HCT116 (cell line): ENCODE data around the gene UNC5C.

Source experiments
- SIN3A ChIP-seq: IDR thresholded peaks from 2 replicates; pipeline ENCODE4 v1.6.1; 2012; ENCODE audit warnings: low read depth
- TF ChIP-seq, protein P1 (sequence below), 3 experiments: fragments of 200-600 bp in 1 of 3; sonication (generic) in 1 of 3; IDR thresholded peaks in 2 of 3; conservative IDR thresholded peaks in 1 of 3; 2 replicates each; pipeline ENCODE4 v1.5.1; 2012 to 2017; ENCODE audit warnings: low read depth in 2 of 3, low read length in 2 of 3, antibody characterized with exemption in 1 of 3, borderline replicate concordance in 1 of 3, control low read depth in 1 of 3, mild to moderate bottlenecking in 1 of 3, mixed read lengths in 1 of 3, mixed run types in 1 of 3, moderate library complexity in 1 of 3; ENCODE audit not compliant: insufficient read depth in 1 of 3
- TF ChIP-seq, protein P2 (sequence below): IDR thresholded peaks from 2 replicates; pipeline ENCODE4 v1.6.1; 2012; ENCODE audit warnings: low read depth
- TF ChIP-seq, protein P3 (sequence below): IDR thresholded peaks from 2 replicates; pipeline ENCODE4 v1.6.1; 2012

DNA sequence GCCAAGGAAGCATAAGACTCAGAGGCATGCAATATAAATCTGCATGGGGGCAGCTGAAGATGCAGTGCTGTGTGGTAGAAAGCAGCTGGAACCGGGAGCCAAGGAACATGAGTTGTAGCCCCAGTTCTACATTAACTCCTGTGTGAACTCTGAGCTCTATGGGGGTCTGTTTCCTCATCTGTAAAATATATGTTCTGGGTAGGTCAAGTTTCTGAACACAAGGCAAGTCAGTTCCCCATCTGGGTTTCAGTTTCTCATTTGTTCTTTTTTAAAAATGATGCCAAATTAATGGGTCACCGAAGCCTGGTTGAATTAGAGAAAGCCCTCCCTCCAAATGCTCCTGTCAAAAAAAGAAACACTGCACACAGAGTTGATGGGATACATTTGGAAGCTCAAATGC lies 24.0 kb downstream of the UNC5C start:
- TF ChIP-seq, protein P1, sequence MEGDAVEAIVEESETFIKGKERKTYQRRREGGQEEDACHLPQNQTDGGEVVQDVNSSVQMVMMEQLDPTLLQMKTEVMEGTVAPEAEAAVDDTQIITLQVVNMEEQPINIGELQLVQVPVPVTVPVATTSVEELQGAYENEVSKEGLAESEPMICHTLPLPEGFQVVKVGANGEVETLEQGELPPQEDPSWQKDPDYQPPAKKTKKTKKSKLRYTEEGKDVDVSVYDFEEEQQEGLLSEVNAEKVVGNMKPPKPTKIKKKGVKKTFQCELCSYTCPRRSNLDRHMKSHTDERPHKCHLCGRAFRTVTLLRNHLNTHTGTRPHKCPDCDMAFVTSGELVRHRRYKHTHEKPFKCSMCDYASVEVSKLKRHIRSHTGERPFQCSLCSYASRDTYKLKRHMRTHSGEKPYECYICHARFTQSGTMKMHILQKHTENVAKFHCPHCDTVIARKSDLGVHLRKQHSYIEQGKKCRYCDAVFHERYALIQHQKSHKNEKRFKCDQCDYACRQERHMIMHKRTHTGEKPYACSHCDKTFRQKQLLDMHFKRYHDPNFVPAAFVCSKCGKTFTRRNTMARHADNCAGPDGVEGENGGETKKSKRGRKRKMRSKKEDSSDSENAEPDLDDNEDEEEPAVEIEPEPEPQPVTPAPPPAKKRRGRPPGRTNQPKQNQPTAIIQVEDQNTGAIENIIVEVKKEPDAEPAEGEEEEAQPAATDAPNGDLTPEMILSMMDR (IDR thresholded peaks at IDR 0.05 in 2 of 3, conservative IDR thresholded peaks at IDR 0.05 in 1 of 3; ENCODE audit: borderline replicate concordance in 1 of 3, insufficient read depth in 1 of 3, low read depth in 2 of 3, low read length in 2 of 3): no peak
- TF ChIP-seq, protein P2, sequence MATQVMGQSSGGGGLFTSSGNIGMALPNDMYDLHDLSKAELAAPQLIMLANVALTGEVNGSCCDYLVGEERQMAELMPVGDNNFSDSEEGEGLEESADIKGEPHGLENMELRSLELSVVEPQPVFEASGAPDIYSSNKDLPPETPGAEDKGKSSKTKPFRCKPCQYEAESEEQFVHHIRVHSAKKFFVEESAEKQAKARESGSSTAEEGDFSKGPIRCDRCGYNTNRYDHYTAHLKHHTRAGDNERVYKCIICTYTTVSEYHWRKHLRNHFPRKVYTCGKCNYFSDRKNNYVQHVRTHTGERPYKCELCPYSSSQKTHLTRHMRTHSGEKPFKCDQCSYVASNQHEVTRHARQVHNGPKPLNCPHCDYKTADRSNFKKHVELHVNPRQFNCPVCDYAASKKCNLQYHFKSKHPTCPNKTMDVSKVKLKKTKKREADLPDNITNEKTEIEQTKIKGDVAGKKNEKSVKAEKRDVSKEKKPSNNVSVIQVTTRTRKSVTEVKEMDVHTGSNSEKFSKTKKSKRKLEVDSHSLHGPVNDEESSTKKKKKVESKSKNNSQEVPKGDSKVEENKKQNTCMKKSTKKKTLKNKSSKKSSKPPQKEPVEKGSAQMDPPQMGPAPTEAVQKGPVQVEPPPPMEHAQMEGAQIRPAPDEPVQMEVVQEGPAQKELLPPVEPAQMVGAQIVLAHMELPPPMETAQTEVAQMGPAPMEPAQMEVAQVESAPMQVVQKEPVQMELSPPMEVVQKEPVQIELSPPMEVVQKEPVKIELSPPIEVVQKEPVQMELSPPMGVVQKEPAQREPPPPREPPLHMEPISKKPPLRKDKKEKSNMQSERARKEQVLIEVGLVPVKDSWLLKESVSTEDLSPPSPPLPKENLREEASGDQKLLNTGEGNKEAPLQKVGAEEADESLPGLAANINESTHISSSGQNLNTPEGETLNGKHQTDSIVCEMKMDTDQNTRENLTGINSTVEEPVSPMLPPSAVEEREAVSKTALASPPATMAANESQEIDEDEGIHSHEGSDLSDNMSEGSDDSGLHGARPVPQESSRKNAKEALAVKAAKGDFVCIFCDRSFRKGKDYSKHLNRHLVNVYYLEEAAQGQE: no peak
- no peak for TF ChIP-seq SIN3A
- TF ChIP-seq, protein P3, sequence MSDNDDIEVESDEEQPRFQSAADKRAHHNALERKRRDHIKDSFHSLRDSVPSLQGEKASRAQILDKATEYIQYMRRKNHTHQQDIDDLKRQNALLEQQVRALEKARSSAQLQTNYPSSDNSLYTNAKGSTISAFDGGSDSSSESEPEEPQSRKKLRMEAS: no peak
